A549 treated with AZD9567 at 1 μM for 4 hours (cell line): ENCODE data around the gene METTL25B. TPM values are rescaled to one million over a fixed set of nuclear protein-coding genes. Genes with fewer than 3 reads are reported as not detected.

Source experiments
- total RNA-seq: library from RNA; stranded (reverse); fragments of 200-300 nt; extraction: Qiagen RNA extraction; gene quantifications from 5 replicates; pipeline ENCODE4 v1.2.3, GENCODE V29; 2022; ENCODE audit not compliant: insufficient read depth

Gene METTL25B
- total RNA-seq: 26.2 to 29.5 TPM (median 26.9 TPM) in 5 replicates

GRCh38 chr1:156727926-156728598, at the start of gene METTL25B:
TSS of gene METTL25B (plus strand) at chr1:156728469. CDS start at chr1:156729105, 636 bp downstream.

GRCh38 chr1:156705321-156705917, 22.9 kb upstream of the METTL25B start, which contains the start of gene CRABP2:
TSS of gene CRABP2 (minus strand) at chr1:156705583. CDS start at chr1:156705446, 137 bp downstream.

DNA sequence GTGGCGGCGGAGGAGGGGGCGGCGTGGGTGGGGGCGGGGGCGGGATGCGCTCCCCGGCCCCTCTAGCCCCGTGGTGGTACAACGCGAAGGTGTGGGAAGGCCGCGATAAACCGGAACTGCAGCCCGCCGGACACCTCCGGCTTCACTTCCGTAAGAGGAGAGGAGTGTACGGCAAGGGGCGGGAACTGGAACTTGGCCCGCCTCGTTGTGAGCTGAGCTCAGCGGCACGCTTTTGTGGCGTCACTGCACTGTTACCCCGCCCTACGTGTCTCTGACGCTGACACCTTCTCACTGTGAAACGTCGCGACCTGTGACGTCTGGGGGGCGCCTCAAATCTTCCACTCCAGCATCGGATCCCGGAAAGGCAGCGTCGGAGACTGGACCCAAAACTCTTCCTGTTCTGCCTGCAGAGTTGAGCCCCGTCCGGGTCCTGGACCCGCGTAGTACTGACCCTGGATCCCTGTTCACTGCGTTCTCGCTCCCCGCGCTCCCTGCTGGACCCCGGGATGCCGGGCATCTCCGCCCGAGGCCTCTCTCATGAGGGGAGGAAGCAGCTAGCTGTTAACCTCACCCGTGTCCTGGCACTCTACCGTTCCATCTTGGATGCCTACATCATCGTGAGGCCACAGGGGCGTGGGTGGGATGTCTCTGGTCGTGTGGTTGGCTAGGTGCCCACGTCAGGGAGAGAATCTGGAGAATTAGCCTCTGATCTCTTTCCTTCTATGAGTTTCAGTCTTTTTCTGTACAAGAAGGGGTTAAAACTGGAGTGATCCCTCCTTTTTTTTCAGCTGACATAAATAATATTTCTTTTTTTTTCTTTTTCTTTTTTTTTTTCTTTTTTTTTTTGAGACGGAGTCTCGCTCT, 562 bp downstream of the METTL25B start, which contains the start of gene ISG20L2:
TSS of gene ISG20L2 (minus strand) at position 168 of the 864 bp plus-strand sequence. CDS start 1,114 bp downstream, outside the sequence.

GRCh38 chr1:156740741-156741480, 12.6 kb downstream of the METTL25B start, which contains the start of gene MRPL24:
TSS of gene MRPL24 (minus strand) at chr1:156741088. CDS start at chr1:156738704, 2,384 bp downstream.

DNA sequence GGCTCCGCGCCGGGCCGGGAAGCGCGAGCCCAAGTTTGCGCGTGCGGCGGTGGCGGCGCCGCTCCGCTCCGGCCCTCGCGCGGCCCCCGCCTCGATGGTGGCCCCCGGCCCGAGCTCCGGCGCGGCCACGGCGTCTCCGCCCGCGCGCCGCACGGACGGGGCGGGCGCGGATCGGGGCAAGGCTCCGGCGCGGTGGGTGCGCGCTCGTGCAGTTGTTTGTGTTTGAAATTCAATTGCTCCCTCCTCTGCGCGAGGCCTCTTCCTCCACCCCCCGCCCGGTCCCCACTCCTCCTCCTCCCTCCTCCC, 23.1 kb downstream of the METTL25B start, which contains the start of gene HDGF:
TSS of gene HDGF (minus strand) at position 225 of the 306 bp plus-strand sequence. CDS start 246 bp downstream, outside the sequence.

GRCh38 chr1:156767101-156767878, 39.0 kb downstream of the METTL25B start, which contains the start of gene PRCC:
TSS of gene PRCC (plus strand) at chr1:156767535. CDS start at chr1:156767772, 237 bp downstream.

Other genes starting within 250 kb of the METTL25B start
- 20.3 to 27.7 TPM (median 24.1 TPM) in 5 replicates for gene MEF2D, start 227.7 kb upstream of the METTL25B start, total RNA-seq
- gene IQGAP3, start 155.9 kb upstream of the METTL25B start, total RNA-seq: 9.4 to 20.1 TPM (median 18.7 TPM) in 5 replicates
- not detected in 5 replicates for gene TTC24, start 148.7 kb upstream of the METTL25B start, total RNA-seq
- 112 to 177 TPM (median 169 TPM) in 5 replicates for gene NAXE, start 136.7 kb upstream of the METTL25B start, total RNA-seq
- gene GPATCH4, start 127.0 kb upstream of the METTL25B start, total RNA-seq: 59.5 to 87.5 TPM (median 65.3 TPM) in 5 replicates
- gene HAPLN2, start 109.1 kb upstream of the METTL25B start, total RNA-seq: 0.06 to 0.18 TPM (median 0.12 TPM) in 3 of 5 replicates, not detected in the others
- 0.09 to 0.29 TPM (median 0.10 TPM) in 3 of 5 replicates, not detected in the others for gene BCAN, start 86.4 kb upstream of the METTL25B start, total RNA-seq
- gene NES, start 51.1 kb upstream of the METTL25B start, total RNA-seq: 0.90 to 1.5 TPM (median 1.1 TPM) in 5 replicates
- gene CRABP2, start 22.9 kb upstream of the METTL25B start, total RNA-seq: 6.8 to 13.3 TPM (median 8.9 TPM) in 5 replicates
- 38.9 to 72.8 TPM (median 43.1 TPM) in 5 replicates for gene ISG20L2, start 297 bp downstream of the METTL25B start, total RNA-seq
- gene MRPL24, start 12.6 kb downstream of the METTL25B start, total RNA-seq: 153 to 197 TPM (median 189 TPM) in 5 replicates
- 344 to 405 TPM (median 380 TPM) in 5 replicates for gene HDGF, start 23.2 kb downstream of the METTL25B start, total RNA-seq
- gene PRCC, start 39.1 kb downstream of the METTL25B start, total RNA-seq: 67.6 to 95.6 TPM (median 75.0 TPM) in 5 replicates
- gene SH2D2A, start 88.4 kb downstream of the METTL25B start, total RNA-seq: 2.6 to 3.6 TPM (median 2.7 TPM) in 5 replicates
- not detected in 5 replicates for gene INSRR, start 130.6 kb downstream of the METTL25B start, total RNA-seq
- 0.04 to 0.13 TPM (median 0.09 TPM) in 4 of 5 replicates, not detected in the other for gene NTRK1, start 132.4 kb downstream of the METTL25B start, total RNA-seq
- gene PEAR1, start 165.2 kb downstream of the METTL25B start, total RNA-seq: 3.4 to 5.8 TPM (median 5.1 TPM) in 5 replicates
- 0.12 to 0.20 TPM (median 0.17 TPM) in 4 of 5 replicates, not detected in the other for gene LRRC71, start 192.2 kb downstream of the METTL25B start, total RNA-seq